Calu3 (cell line): ENCODE measurements around the gene ZNF491. TPM values are rescaled to one million over a fixed set of nuclear protein-coding genes. Genes with fewer than 3 reads are reported as not detected.
A peak's percentile ranks its signal among the peaks of the same experiment; 100 is the strongest.

Experiments used
- BruUV-seq: library from RNA; stranded (reverse); fragments of 400-500 nt; replicated peaks from 2 replicates; lab custom pipeline; 2021; lab: Mats Ljungman, UMichigan
- CTCF ChIA-PET: fragments of 300-600 bp; sonication (Branson Sonifier 250); formaldehyde crosslinking; loops from one replicate; lab custom pipeline; 2022; ENCODE audit warnings: antibody characterized with exemption; lab: Charles Lee
- DNase-seq: peaks from one replicate; pipeline ENCODE4 v3.0.0; 2022
- H3K27ac Mint-ChIP-seq: one replicate; pipeline ENCODE4 v1.8.0; 2022; ENCODE audit warnings: mixed read lengths; ENCODE audit not compliant: unreplicated experiment
- H3K27me3 Mint-ChIP-seq: one replicate; pipeline ENCODE4 v1.8.0; 2022; ENCODE audit warnings: mixed read lengths; ENCODE audit not compliant: unreplicated experiment
- H3K36me3 Mint-ChIP-seq: one replicate; pipeline ENCODE4 v1.8.0; 2022; ENCODE audit warnings: mild to moderate bottlenecking, moderate library complexity, mixed read lengths; ENCODE audit not compliant: insufficient read depth, unreplicated experiment
- H3K4me1 Mint-ChIP-seq: one replicate; pipeline ENCODE4 v1.8.0; 2022; ENCODE audit warnings: mild to moderate bottlenecking, low read depth, mixed read lengths; ENCODE audit not compliant: unreplicated experiment
- H3K4me3 Mint-ChIP-seq: one replicate; pipeline ENCODE4 v1.8.0; 2022; ENCODE audit warnings: mild to moderate bottlenecking, low read depth, moderate library complexity, mixed read lengths; ENCODE audit not compliant: unreplicated experiment
- H3K9me3 Mint-ChIP-seq: one replicate; pipeline ENCODE4 v1.8.0; 2022; ENCODE audit warnings: low read depth, mixed read lengths; ENCODE audit not compliant: unreplicated experiment
- CTCF ChIP-seq: fragments of 200-600 bp; IDR thresholded peaks from one replicate; pipeline ENCODE4 v1.8.0; 2022; ENCODE audit warnings: antibody characterized with exemption; ENCODE audit not compliant: unreplicated experiment
- intact Hi-C: fragments of 100-400 bp; cut with micrococcal nuclease; formaldehyde crosslinking; loops from one replicate; pipeline ENCODE4 v1.10.0; 2022; ENCODE audit not compliant: unreplicated experiment
- total RNA-seq: library from RNA; stranded (reverse); gene quantifications from 2 replicates; pipeline ENCODE4 v1.2.3, GENCODE V29; 2022

ZNF491 gene
- total RNA-seq, 1 experiment from 2014 or later, result 0.92 TPM

DNA sequence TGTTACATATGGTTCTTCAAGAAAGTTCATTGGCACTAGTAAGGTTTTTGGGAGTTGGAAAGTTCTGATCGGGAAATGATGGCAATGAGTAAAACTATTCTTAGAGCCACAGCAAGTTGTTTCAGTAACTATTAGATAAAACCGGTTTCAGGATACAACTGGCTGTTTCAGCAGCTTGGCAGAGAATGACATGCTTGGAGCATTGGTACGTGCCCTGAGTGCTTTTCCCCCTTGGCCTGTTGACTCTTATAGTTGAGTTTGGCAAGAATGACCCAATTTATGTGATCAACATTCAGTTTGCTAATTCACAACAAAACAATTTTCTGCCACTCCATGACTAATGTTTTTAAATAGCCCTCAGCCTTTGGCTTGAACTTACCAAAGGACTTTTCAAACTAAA, 10.8 kb upstream of the ZNF491 start:
- BruUV-seq, result no TSS peak
- CTCF ChIA-PET, result no interaction called here
- Mint-ChIP-seq H3K27me3 (no peaks in the 10 kb centered on the region), H3K27ac (no peak overlapping the region), H3K4me3 (no peak overlapping the region), H3K36me3 (peaks cover 7% of the 10 kb centered on the region), H3K9me3 (peaks cover 10% of the 10 kb centered on the region), H3K4me1 (no peaks in the 10 kb centered on the region)
- no peak for DNase-seq
- intact Hi-C loops, result no loop called here
- no peak for TF ChIP-seq CTCF

GRCh38 chr19:11792942-11793341, 5.4 kb upstream of the ZNF491 start:
- no peaks in the 10 kb centered on the region for H3K4me1 Mint-ChIP-seq
- TF ChIP-seq CTCF, result no peak
- DNase-seq, result no peak
- no peak overlapping the region for H3K4me3 Mint-ChIP-seq
- intact Hi-C loops, result no loop called here
- no peak overlapping the region for H3K27ac Mint-ChIP-seq
- peaks cover 9% of the 10 kb centered on the region for H3K9me3 Mint-ChIP-seq
- peaks cover 6% of the 10 kb centered on the region for H3K36me3 Mint-ChIP-seq
- BruUV-seq, result no TSS peak
- H3K27me3 Mint-ChIP-seq, result no peaks in the 10 kb centered on the region
- CTCF ChIA-PET, result interaction anchor here (0.6 kb wide), 1 partner anchor 197 kb away, joined by 3 read pairs; no protein-coding TSS in a partner anchor

GRCh38 chr19:11797491-11797890, 832 bp upstream of the ZNF491 start:
- H3K4me1 Mint-ChIP-seq, result no peaks in the 10 kb centered on the region
- no peak overlapping the region for H3K27ac Mint-ChIP-seq
- peak; percentile 28 for TF ChIP-seq CTCF
- BruUV-seq, result no TSS peak
- CTCF ChIA-PET, result interaction anchor here (0.5 to 2.3 kb wide), 15 partner anchors 14 to 568 kb away, joined by 3 to 19 read pairs (median 3); partner anchors contain the start of genes ZNF136, ZNF20, ZNF433 and ZNF441
- H3K9me3 Mint-ChIP-seq, result peaks cover 6% of the 10 kb centered on the region
- peaks cover 14% of the 10 kb centered on the region for H3K36me3 Mint-ChIP-seq
- intact Hi-C loops, result no loop called here
- peak overlapping the region; percentile 77 for H3K4me3 Mint-ChIP-seq
- H3K27me3 Mint-ChIP-seq, result no peaks in the 10 kb centered on the region
- DNase-seq, result peak; percentile 81

DNA sequence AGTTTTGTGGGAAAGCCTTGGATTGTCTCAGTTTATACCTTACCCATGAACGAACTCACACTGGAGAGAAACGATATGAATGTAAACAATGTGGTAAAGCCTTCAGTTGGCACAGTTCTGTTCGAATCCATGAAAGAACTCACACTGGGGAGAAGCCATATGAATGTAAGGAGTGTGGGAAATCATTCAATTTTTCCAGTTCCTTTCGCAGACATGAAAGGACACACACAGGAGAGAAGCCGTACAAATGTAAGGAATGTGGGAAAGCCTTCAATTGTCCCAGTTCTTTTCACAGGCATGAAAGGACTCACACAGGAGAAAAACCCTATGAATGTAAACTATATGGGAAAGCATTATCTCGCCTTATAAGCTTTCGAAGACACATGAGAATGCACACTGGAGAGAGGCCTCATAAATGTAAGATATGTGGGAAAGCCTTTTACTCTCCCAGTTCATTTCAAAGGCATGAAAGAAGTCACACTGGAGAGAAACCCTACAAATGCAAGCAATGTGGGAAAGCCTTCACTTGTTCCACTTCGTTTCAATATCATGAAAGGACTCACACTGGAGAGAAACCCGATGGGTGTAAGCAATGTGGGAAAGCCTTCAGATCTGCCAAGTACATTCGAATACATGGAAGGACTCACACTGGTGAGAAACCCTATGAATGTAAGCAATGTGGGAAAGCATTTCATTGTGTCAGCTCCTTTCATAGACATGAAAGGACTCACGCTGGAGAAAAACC, 8.2 kb downstream of the ZNF491 start:
- no peak for DNase-seq
- Mint-ChIP-seq H3K27ac (no peak overlapping the region), H3K9me3 (peaks cover 4% of the 10 kb centered on the region), H3K4me1 (no peaks in the 10 kb centered on the region), H3K27me3 (no peaks in the 10 kb centered on the region), H3K4me3 (no peak overlapping the region), H3K36me3 (no peaks in the 10 kb centered on the region)
- intact Hi-C loops, result no loop called here
- TF ChIP-seq CTCF, result no peak
- no TSS peak for BruUV-seq
- CTCF ChIA-PET, result no interaction called here
